Memory B cell (primary cell): ENCODE measurements around the gene SLFN13.
"Not testable (repeated sequence)": the region's sequence is repeated elsewhere in the genome, so short reads cannot be mapped to it uniquely, and the experiment has no call there.

ENCODE experiments used
- ATAC-seq: fragments of 150-1000 bp; cut with Tn5 transposase; 2 replicates; pipeline ENCODE4 v1.10.0; 2021; ENCODE audit warnings: low read depth, mild to moderate bottlenecking, moderate library complexity
- DNase-seq, 2 donors: peaks; one replicate each; pipeline ENCODE4 v3.0.0; 2022; ENCODE audit warnings: low spot score in 2 of 2
- H3K27ac Mint-ChIP-seq: one replicate; pipeline ENCODE4 v1.8.0; 2022; ENCODE audit warnings: mild to moderate bottlenecking, moderate library complexity, mixed read lengths
- H3K27me3 Mint-ChIP-seq: one replicate; pipeline ENCODE4 v1.8.0; 2022; ENCODE audit warnings: mixed read lengths
- H3K36me3 Mint-ChIP-seq: one replicate; pipeline ENCODE4 v1.8.0; 2022; ENCODE audit warnings: mild to moderate bottlenecking, mixed read lengths
- H3K4me1 Mint-ChIP-seq: one replicate; pipeline ENCODE4 v1.8.0; 2022; ENCODE audit warnings: mixed read lengths
- H3K4me3 Mint-ChIP-seq: one replicate; pipeline ENCODE4 v1.8.0; 2022; ENCODE audit warnings: mild to moderate bottlenecking, moderate library complexity, mixed read lengths
- H3K9me3 Mint-ChIP-seq: one replicate; pipeline ENCODE4 v1.8.0; 2022; ENCODE audit warnings: mixed read lengths

Gene SLFN13

DNA sequence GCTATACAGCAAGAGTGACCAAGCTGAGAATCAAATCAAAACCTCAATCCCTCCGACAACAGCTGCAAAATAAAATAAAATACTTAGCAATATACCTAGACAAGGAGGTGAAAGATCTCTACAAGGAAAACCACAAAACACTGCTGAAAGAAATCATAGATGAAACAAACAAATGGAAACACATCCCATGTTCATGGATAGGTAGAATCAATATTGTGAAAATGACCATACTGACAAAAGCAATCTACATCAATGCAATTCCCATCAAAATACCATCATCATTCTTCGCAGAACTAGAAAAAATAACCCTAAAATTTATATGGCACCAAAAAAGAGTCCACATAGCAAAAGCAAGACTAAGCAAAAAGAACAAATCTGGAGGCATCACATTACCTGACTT lies 33.9 kb downstream of the SLFN13 start:
- H3K27ac Mint-ChIP-seq, H3K4me1 Mint-ChIP-seq, H3K27me3 Mint-ChIP-seq, ATAC-seq, DNase-seq, H3K9me3 Mint-ChIP-seq, H3K4me3 Mint-ChIP-seq: not testable (repeated sequence)
- peaks cover 21% of the 10 kb centered on the region for H3K36me3 Mint-ChIP-seq

DNA sequence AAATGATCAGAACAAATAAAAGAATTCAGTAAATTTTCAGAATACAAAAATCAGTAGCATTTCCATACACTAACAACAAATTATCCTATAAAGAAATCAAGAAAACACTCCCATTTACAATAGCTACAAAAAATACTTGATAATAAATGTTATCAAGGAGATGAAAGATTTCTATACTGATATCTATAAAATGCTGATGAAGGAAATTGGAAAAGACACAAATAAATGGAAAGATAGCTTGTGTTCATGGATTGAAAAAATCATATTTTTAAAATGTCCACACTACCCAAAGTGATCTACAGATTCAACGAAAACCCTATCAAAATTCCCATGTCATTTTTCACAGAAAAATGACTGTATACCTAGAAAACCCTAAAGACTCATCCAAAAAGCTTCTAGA lies 34.3 kb downstream of the SLFN13 start:
- no peak overlapping the region for H3K4me3 Mint-ChIP-seq
- H3K27ac Mint-ChIP-seq: no peak overlapping the region
- H3K27me3 Mint-ChIP-seq: no peaks in the 10 kb centered on the region
- H3K4me1 Mint-ChIP-seq: no peaks in the 10 kb centered on the region
- peaks cover 2% of the 10 kb centered on the region for H3K9me3 Mint-ChIP-seq
- peaks cover 21% of the 10 kb centered on the region for H3K36me3 Mint-ChIP-seq
- no peak for DNase-seq
- ATAC-seq: no peak

DNA sequence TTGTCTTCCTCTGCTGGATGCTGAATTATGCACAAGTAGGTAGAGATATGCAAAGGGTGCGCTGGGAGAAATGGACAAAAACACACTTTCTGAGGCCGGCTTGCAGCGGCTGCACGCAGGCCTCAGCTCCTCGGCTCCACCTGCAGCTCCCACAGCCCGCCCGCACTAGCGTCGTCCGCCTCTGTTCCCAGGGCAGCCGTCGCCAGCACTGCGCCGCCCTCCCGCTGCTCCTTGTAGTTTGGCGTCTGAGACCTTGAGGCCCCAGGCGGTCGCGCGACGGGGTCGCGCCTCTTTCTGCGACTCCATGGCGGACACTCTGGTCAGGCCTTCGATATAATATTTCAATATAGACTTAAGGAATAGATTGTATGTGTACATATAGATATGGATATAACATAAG lies 41.0 kb downstream of the SLFN13 start:
- Mint-ChIP-seq H3K4me1 (no peaks in the 10 kb centered on the region), H3K9me3 (no peaks in the 10 kb centered on the region), H3K36me3 (peaks cover 10% of the 10 kb centered on the region), H3K4me3 (no peak overlapping the region), H3K27ac (no peak overlapping the region), H3K27me3 (no peaks in the 10 kb centered on the region)
- DNase-seq (no peak), ATAC-seq (no peak)

DNA sequence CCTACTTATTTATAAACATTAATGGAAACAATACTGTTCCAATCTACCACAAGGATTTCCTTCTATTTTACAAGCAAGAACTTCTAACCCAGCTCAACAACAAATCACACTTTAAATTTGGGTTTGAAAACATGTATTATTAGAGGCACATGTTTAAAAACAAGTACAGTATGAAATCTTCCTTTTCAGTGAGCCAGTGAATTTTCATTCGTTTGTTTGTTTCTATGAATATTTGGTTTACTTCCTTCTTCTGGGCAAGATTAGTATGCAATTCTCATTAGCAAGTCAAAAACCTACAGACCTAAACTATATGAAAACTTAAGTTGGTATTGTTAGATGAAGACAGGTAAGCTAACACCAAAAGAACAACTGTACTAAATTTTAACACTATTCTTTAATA lies 42.0 kb downstream of the SLFN13 start:
- H3K4me3 Mint-ChIP-seq: no peak overlapping the region
- no peak overlapping the region for H3K27ac Mint-ChIP-seq
- DNase-seq: no peak
- H3K36me3 Mint-ChIP-seq: peaks cover 10% of the 10 kb centered on the region
- no peaks in the 10 kb centered on the region for H3K27me3 Mint-ChIP-seq
- ATAC-seq: no peak
- H3K4me1 Mint-ChIP-seq: no peaks in the 10 kb centered on the region
- H3K9me3 Mint-ChIP-seq: no peaks in the 10 kb centered on the region

DNA sequence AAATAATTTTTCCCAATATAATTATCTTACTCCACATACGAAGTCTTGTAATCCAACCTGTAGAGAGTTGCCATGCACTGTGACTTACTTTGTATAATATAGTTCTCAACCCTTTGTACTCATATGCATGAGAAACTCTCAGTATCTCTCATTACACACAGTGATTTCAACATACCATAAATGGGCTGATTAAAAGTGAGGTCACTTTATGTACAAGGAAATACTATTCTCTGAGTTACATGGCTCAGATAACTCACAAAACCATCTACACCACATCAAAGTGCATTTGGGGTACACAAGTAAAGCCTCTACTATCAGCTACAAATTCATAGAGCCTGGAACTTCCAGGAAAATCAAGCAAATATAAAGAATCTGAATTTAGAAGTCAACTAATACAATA lies 44.2 kb downstream of the SLFN13 start:
- H3K4me1 Mint-ChIP-seq: no peaks in the 10 kb centered on the region
- peaks cover 4% of the 10 kb centered on the region for H3K36me3 Mint-ChIP-seq
- H3K4me3 Mint-ChIP-seq: no peak overlapping the region
- no peaks in the 10 kb centered on the region for H3K27me3 Mint-ChIP-seq
- ATAC-seq: no peak
- H3K27ac Mint-ChIP-seq: no peak overlapping the region
- DNase-seq: no peak
- no peaks in the 10 kb centered on the region for H3K9me3 Mint-ChIP-seq

DNA sequence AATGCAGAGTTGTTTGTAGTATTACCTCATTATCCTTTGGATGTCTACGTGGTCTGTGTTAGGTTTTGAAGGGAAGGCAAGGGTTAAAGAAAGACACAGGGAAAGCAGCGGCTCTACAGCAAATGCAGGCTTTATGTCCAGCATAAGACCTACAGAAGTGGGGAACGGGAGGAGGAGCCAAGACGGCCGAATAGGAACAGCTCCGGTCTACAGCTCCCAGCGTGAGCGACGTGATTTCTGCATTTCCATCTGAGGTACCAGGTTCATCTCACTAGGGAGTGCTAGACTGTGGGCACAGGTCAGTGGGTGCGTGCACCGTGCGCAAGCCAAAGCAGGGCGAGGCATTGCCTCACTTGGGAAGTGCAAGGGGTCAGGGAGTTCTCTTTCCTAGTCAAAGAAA lies 54.8 kb downstream of the SLFN13 start:
- ATAC-seq, H3K9me3 Mint-ChIP-seq, H3K27ac Mint-ChIP-seq, H3K36me3 Mint-ChIP-seq, H3K27me3 Mint-ChIP-seq, DNase-seq, H3K4me3 Mint-ChIP-seq, H3K4me1 Mint-ChIP-seq: not testable (repeated sequence)

DNA sequence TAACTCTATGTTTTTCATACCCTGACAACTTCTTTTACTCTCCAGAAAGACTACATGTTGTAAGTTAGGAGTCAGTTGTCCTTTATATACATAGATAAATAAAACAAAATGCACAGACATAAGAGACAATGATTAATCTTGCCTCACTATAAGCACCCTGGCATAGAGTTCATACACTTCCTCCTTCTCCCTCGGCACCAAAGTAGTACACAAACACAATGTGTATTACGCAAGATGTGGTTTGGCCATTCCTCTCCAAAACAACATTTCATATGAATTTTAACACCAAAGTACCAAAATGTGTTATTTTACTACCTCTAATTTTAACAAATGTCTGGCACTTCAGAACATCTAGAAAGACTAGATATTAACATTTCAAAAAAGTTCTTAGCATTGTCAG lies 57.9 kb downstream of the SLFN13 start:
- peaks cover 3% of the 10 kb centered on the region for H3K27me3 Mint-ChIP-seq
- ATAC-seq (no peak), DNase-seq (no peak)
- peaks cover 9% of the 10 kb centered on the region for H3K4me1 Mint-ChIP-seq
- no peaks in the 10 kb centered on the region for H3K9me3 Mint-ChIP-seq
- H3K27ac Mint-ChIP-seq: no peak overlapping the region
- H3K36me3 Mint-ChIP-seq: no peaks in the 10 kb centered on the region
- no peak overlapping the region for H3K4me3 Mint-ChIP-seq

DNA sequence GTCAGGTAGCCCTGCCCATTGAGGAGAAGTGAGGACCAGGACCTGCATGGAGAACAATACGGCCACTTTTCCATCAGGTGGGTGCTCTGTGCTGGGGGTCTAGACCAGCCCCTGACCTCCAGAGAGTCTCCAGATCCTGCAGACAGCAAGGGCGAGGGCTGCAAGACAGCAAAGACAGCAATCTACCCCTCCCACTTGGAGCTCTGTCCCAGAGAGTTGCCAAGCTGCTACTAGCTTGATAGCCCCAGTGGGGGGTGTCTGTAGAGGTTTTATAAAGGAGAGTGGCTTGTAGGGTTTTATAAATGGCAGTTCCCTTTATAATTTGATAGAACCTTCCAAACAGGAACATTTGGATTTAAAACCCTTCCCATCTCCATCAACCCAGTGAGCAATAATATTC lies 58.4 kb downstream of the SLFN13 start:
- H3K36me3 Mint-ChIP-seq: no peaks in the 10 kb centered on the region
- no peak overlapping the region for H3K27ac Mint-ChIP-seq
- H3K27me3 Mint-ChIP-seq: peaks cover 3% of the 10 kb centered on the region
- no peak for DNase-seq
- no peak for ATAC-seq
- H3K4me3 Mint-ChIP-seq: no peak overlapping the region
- H3K4me1 Mint-ChIP-seq: peaks cover 9% of the 10 kb centered on the region
- no peaks in the 10 kb centered on the region for H3K9me3 Mint-ChIP-seq

DNA sequence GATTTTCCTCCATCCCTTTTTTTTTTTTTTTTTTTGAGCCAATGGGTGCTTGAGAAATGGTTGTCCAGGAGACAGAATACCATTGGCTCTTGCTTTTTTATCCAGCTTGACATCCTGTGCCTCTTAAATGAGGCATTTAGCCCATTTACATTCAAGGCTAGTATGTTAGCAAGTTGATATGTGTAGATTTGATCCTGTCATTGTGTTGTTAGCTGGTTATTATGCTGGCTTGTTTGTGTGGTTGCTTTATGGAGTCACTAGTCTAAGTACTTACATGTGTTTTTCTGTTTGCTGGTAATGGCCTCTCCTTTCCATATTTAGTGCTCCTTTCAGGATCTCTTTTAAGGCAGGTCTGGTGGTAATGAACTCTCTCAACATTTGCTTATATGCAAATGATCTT lies 61.1 kb downstream of the SLFN13 start:
- no peaks in the 10 kb centered on the region for H3K9me3 Mint-ChIP-seq

More for the DNA sequence above, 61.1 kb downstream of the SLFN13 start:
- Mint-ChIP-seq H3K4me1 (peaks cover 11% of the 10 kb centered on the region), H3K36me3 (no peaks in the 10 kb centered on the region), H3K4me3 (no peak overlapping the region), H3K27ac (no peak overlapping the region), H3K27me3 (peaks cover 2% of the 10 kb centered on the region)
- ATAC-seq (no peak), DNase-seq (no peak)
